ENCODE data around the gene RAB14. TPM values are rescaled to one million over a fixed set of nuclear protein-coding genes. Genes with fewer than 3 reads are reported as not detected.

Gene RAB14
- total and polyA plus RNA-seq, 4 donors, result 26.3 to 108 (median 55.9) TPM

DNA sequence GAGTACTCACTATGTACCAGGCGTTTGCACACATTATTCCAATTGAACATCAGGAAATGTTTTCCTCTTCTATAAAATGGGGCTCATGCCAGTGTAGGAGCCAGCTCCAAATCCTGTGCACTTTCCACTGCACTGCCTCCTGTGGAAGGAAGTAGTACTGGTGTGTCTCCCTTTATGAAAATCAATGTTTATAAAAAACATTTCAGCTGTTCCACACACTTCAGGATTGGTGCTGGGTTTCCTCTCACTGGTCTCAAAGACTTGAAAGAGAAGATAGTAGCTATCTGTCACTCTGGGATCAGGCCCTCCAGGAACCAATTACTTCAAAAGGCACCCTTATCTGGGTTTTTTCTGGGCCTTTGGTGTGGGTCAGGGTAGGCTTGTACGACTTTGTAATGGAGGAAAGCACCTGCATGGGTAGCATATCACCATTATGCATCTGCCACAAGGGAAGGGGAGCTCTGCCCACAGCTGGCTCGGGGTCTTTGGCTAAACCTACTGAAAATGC lies 32.5 kb downstream of the RAB14 start:
- WGBS, 2 donors, result 62 to 67% methylated on average over 3 of the region's 3 CpGs
- TF ChIP-seq, protein P1, sequence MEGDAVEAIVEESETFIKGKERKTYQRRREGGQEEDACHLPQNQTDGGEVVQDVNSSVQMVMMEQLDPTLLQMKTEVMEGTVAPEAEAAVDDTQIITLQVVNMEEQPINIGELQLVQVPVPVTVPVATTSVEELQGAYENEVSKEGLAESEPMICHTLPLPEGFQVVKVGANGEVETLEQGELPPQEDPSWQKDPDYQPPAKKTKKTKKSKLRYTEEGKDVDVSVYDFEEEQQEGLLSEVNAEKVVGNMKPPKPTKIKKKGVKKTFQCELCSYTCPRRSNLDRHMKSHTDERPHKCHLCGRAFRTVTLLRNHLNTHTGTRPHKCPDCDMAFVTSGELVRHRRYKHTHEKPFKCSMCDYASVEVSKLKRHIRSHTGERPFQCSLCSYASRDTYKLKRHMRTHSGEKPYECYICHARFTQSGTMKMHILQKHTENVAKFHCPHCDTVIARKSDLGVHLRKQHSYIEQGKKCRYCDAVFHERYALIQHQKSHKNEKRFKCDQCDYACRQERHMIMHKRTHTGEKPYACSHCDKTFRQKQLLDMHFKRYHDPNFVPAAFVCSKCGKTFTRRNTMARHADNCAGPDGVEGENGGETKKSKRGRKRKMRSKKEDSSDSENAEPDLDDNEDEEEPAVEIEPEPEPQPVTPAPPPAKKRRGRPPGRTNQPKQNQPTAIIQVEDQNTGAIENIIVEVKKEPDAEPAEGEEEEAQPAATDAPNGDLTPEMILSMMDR (IDR thresholded peaks at IDR 0.05; ENCODE audit: control extremely low read depth, extremely low read depth), result no peak
- Histone ChIP-seq H3K9me3 (ENCODE audit: control insufficient read depth in 4 of 4, insufficient read depth in 3 of 4, low read length in 3 of 4) (no peaks in the 10 kb centered on the region), H3K4me3 (no peak overlapping the region), H3K27me3 (ENCODE audit: control insufficient read depth in 3 of 3, insufficient read depth in 3 of 3, low read length in 2 of 3) (no peaks in the 10 kb centered on the region), H3K36me3 (ENCODE audit: control insufficient read depth in 4 of 4, insufficient read depth in 4 of 4, low read length in 4 of 4) (peaks cover 29 to 64% (median 38%) of the 10 kb centered on the region in 4 donors), H3K9ac (ENCODE audit: insufficient read depth in 1 of 2, low read length in 2 of 2) (no peak overlapping the region), H3K27ac (ENCODE audit: low read depth in 1 of 2, low read length in 1 of 2) (no peak overlapping the region), H3K4me1 (ENCODE audit: control insufficient read depth in 5 of 5, insufficient read depth in 5 of 5, low read length in 5 of 5) (peaks cover 0 to 4% (median 0%) of the 10 kb centered on the region in 5 donors)
- DNase-seq, result no peak
- ATAC-seq (ENCODE audit: insufficient read depth, low FRiP score), result peak; percentile 67

DNA sequence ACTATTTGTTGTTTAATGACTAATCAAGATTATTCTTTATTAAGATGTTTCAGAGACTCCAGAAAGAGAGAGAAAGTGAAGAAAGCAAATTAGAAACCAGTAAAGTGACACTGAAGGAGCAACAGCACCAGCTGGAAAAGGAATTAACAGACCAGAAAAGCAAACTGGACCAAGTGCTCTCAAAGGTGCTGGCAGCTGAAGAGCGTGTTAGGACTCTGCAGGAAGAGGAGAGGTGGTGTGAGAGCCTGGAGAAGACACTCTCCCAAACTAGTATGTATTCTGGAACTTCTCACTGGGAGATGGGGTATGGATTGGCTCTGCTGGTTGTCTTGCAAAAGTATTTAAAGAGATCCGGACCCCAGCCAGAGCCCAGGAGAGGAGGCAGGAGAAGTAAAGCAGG lies 33.6 kb downstream of the RAB14 start:
- Histone ChIP-seq H3K9ac (ENCODE audit: insufficient read depth in 1 of 2, low read length in 2 of 2) (no peak overlapping the region), H3K4me3 (no peak overlapping the region), H3K36me3 (ENCODE audit: control insufficient read depth in 4 of 4, insufficient read depth in 4 of 4, low read length in 4 of 4) (peaks cover 23 to 64% (median 37%) of the 10 kb centered on the region in 4 donors), H3K27ac (ENCODE audit: low read depth in 1 of 2, low read length in 1 of 2) (peak overlapping the region in 1 of 2 donors; percentile 44), H3K4me1 (ENCODE audit: control insufficient read depth in 5 of 5, insufficient read depth in 5 of 5, low read length in 5 of 5) (peaks cover 0 to 4% (median 0%) of the 10 kb centered on the region in 5 donors), H3K27me3 (ENCODE audit: control insufficient read depth in 3 of 3, insufficient read depth in 3 of 3, low read length in 2 of 3) (no peaks in the 10 kb centered on the region), H3K9me3 (ENCODE audit: control insufficient read depth in 4 of 4, insufficient read depth in 3 of 4, low read length in 3 of 4) (no peaks in the 10 kb centered on the region)
- WGBS, 2 donors, result 73 to 87% methylated on average over 2 of the region's 2 CpGs
- ATAC-seq (ENCODE audit: insufficient read depth, low FRiP score) (no peak), DNase-seq (no peak)
- TF ChIP-seq, protein P1 (IDR thresholded peaks at IDR 0.05; ENCODE audit: control extremely low read depth, extremely low read depth), result no peak

DNA sequence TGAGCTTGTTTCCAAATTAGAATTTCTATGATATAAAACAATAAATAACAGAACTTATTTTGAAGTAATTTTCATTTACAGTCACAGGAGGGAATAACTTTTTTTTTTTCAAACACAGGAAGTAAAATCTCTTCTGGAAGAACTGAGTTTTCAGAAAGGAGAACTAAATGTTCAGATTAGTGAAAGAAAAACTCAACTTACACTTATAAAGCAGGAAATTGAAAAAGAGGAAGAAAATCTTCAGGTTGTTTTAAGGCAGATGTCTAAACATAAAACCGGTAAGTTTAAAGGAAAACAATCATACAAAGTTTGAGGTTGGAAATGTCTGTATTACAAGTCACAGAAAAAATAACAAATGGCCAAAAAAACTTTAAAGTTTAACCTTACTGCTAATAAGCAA lies 41.6 kb downstream of the RAB14 start:
- Histone ChIP-seq H3K9ac (ENCODE audit: insufficient read depth in 1 of 2, low read length in 2 of 2) (no peak overlapping the region), H3K4me3 (no peak overlapping the region), H3K27ac (ENCODE audit: low read depth in 1 of 2, low read length in 1 of 2) (no peak overlapping the region), H3K36me3 (ENCODE audit: control insufficient read depth in 4 of 4, insufficient read depth in 4 of 4, low read length in 4 of 4) (peaks cover 5 to 59% (median 26%) of the 10 kb centered on the region in 4 donors), H3K9me3 (ENCODE audit: control insufficient read depth in 4 of 4, insufficient read depth in 3 of 4, low read length in 3 of 4) (no peaks in the 10 kb centered on the region), H3K4me1 (ENCODE audit: control insufficient read depth in 5 of 5, insufficient read depth in 5 of 5, low read length in 5 of 5) (no peaks in the 10 kb centered on the region), H3K27me3 (ENCODE audit: control insufficient read depth in 3 of 3, insufficient read depth in 3 of 3, low read length in 2 of 3) (no peaks in the 10 kb centered on the region)
- TF ChIP-seq, protein P1 (IDR thresholded peaks at IDR 0.05; ENCODE audit: control extremely low read depth, extremely low read depth), result no peak
- DNase-seq (no peak), ATAC-seq (ENCODE audit: insufficient read depth, low FRiP score) (no peak)
- 38 to 58% methylated on average over 1 of the region's 1 CpG for WGBS, 2 donors

DNA sequence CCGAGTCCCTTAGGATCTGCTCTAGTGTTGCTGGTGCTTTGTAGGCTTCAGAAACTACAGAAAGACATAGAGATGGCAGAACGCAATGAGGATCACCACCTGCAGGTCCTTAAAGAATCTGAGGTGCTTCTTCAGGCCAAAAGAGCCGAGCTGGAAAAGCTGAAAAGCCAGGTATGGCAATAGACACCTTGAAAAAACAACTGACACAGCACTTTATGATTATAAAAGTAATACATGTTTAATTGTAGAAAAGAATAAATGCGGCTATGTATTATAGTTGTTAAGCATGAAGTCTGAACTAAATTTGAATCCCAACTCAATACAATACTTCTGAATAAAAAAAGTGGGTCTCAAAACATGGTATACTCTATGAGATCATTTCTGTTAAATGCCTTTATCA lies 43.7 kb downstream of the RAB14 start:
- TF ChIP-seq, protein P1 (IDR thresholded peaks at IDR 0.05; ENCODE audit: control extremely low read depth, extremely low read depth), result no peak
- peaks cover 11 to 56% (median 29%) of the 10 kb centered on the region in 4 donors for H3K36me3 ChIP-seq (ENCODE audit: control insufficient read depth in 4 of 4, insufficient read depth in 4 of 4, low read length in 4 of 4)
- no peaks in the 10 kb centered on the region for H3K27me3 ChIP-seq (ENCODE audit: control insufficient read depth in 3 of 3, insufficient read depth in 3 of 3, low read length in 2 of 3)
- no peaks in the 10 kb centered on the region for H3K9me3 ChIP-seq (ENCODE audit: control insufficient read depth in 4 of 4, insufficient read depth in 3 of 4, low read length in 3 of 4)
- no peaks in the 10 kb centered on the region for H3K4me1 ChIP-seq (ENCODE audit: control insufficient read depth in 5 of 5, insufficient read depth in 5 of 5, low read length in 5 of 5)
- WGBS, 2 donors, result 98 to 99% methylated on average over 4 of the region's 4 CpGs
- ATAC-seq (ENCODE audit: insufficient read depth, low FRiP score), result no peak
- no peak overlapping the region for H3K9ac ChIP-seq (ENCODE audit: insufficient read depth in 1 of 2, low read length in 2 of 2)
- H3K4me3 ChIP-seq, result no peak overlapping the region
- no peak for DNase-seq
- H3K27ac ChIP-seq (ENCODE audit: low read depth in 1 of 2, low read length in 1 of 2), result no peak overlapping the region
